Measurements from ENCODE around the gene ADSS1. TPM values are rescaled to one million over a fixed set of nuclear protein-coding genes. Genes with fewer than 3 reads are reported as not detected.
"Not testable (repeated sequence)": the region's sequence is repeated elsewhere in the genome, so short reads cannot be mapped to it uniquely, and the experiment has no call there.

ADSS1 gene
- total RNA-seq, 4 donors from 2014 or later: 2.8 to 12.4 (median 9.0) TPM

DNA sequence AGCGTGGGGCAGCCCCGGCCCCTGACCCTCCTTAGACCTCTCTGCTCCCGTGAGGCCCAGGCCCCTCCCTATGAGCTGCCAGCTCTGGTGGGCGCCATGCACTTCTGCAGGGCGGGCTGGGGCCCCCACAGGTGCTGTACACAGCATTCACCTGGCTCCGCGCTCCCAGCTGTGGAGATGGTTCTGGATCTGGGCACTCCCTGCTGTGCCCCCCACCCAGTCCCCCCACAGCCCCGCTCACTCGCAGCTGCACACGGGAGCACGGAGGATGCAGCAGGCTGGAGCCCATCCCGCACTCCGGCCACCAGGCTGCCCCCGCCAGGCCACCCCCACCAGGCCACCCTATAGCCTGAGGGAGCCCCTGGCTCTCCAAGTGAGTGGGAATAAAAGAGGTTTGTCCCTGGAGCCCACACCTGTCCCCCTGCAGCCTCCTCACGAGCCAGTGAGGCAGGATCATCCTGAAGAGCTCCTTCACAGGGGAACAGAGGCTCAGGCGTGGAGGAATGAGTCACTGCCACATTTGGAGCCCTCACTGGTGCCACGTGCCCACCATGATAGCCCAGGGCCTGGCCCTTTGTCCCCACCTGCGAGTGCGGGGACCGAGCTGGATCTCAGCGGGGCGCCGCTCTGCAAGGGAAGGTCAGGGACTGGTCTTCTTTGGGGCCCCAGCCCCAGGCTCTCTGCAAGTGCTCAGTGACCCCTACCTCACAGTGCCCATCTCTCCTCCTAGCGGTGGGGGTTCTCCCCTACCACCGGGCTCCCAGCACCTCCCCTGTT lies 1.9 kb downstream of the ADSS1 start:
- Histone ChIP-seq H3K9me3 (no peaks in the 10 kb centered on the region), H3K36me3 (no peaks in the 10 kb centered on the region), H3K4me1 (peaks cover 29% of the 10 kb centered on the region), H3K27ac (no peak overlapping the region), H3K4me3 (no peak overlapping the region), H3K27me3 (no peaks in the 10 kb centered on the region)
- WGBS: 77% methylated on average over 11 of the region's 25 CpGs
- TF ChIP-seq POLR2AphosphoS5 (IDR thresholded peaks at IDR 0.05) (no peak), POLR2A (IDR thresholded peaks at IDR 0.05) (no peak), EP300 (IDR thresholded peaks at IDR 0.05) (no peak)
- TF ChIP-seq, protein P1, sequence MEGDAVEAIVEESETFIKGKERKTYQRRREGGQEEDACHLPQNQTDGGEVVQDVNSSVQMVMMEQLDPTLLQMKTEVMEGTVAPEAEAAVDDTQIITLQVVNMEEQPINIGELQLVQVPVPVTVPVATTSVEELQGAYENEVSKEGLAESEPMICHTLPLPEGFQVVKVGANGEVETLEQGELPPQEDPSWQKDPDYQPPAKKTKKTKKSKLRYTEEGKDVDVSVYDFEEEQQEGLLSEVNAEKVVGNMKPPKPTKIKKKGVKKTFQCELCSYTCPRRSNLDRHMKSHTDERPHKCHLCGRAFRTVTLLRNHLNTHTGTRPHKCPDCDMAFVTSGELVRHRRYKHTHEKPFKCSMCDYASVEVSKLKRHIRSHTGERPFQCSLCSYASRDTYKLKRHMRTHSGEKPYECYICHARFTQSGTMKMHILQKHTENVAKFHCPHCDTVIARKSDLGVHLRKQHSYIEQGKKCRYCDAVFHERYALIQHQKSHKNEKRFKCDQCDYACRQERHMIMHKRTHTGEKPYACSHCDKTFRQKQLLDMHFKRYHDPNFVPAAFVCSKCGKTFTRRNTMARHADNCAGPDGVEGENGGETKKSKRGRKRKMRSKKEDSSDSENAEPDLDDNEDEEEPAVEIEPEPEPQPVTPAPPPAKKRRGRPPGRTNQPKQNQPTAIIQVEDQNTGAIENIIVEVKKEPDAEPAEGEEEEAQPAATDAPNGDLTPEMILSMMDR (IDR thresholded peaks at IDR 0.05): no peak
- no peak for DNase-seq (ENCODE audit: low spot score in 2 of 2)

DNA sequence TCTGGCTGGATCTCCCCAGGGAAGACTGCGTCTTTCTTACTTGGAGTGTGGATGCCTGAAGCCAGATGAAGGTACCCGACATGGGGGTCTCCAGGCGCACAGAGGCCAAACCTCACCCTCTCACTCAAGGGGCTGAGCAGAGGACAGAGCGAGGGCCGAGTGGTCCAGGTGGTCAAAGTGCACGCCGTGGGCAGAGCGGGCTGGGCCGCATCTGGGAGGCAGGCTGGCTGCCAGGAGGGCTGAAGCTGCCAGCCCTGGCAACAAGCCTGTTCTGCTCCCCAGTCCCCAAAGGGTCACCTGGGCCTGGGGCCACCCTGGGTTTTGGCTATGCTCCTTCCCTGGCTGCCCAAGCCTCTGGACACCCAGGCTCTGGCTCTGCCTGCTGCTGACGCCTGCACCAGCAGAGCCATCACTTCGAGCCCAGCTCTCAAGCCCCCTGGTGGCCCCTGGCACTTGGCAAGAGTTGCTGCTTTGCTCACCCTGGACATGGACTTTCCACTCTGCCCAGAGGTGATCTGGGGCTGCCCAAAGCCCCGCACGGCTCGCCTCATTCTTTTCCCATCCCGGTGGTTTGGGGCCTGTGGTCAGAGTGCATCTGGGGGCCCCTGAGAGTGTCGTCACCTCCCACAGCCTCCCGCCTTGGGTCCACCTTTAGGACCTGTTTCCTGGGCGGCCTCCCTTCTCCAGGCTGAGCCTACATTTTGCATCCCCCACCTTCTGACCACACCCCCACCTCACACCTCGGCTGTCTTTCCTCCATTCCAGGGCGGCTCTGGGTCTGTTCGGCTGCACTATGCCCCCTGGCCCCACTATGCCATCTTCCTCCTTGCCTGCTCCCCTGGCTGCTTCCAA lies 2.8 kb downstream of the ADSS1 start:
- WGBS: 78% methylated on average over 19 of the region's 21 CpGs
- H3K4me3 ChIP-seq: no peak overlapping the region
- DNase-seq (ENCODE audit: low spot score in 2 of 2): no peak
- no peaks in the 10 kb centered on the region for H3K36me3 ChIP-seq
- H3K27me3 ChIP-seq: no peaks in the 10 kb centered on the region
- TF ChIP-seq POLR2A (IDR thresholded peaks at IDR 0.05): no peak
- TF ChIP-seq, protein P1 (IDR thresholded peaks at IDR 0.05): no peak
- TF ChIP-seq EP300 (IDR thresholded peaks at IDR 0.05): no peak
- no peak for TF ChIP-seq POLR2AphosphoS5 (IDR thresholded peaks at IDR 0.05)
- no peak overlapping the region for H3K27ac ChIP-seq
- H3K4me1 ChIP-seq: peaks cover 34% of the 10 kb centered on the region
- H3K9me3 ChIP-seq: no peaks in the 10 kb centered on the region

DNA sequence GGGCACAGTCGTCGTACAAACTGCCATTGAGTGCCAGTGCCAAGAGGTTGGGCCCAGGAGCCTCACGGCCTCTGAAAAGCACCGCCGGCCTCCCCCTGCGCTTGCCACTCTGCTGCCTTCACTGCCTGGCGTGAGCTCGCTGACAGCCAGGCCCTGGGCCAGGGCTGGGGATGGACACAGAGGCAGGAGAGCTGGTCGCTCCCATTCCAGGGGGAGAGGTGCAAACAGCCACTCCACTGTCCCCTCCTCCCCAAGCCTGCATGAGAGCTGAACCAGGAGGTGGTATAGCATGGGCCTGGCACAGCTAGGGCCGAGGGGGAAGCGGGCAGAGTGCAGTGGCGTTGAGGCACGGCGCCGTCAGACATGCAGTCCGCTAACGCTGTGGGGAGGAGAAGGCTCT lies 4.6 kb downstream of the ADSS1 start:
- peaks cover 40% of the 10 kb centered on the region for H3K4me1 ChIP-seq
- no peaks in the 10 kb centered on the region for H3K9me3 ChIP-seq
- no peak for DNase-seq (ENCODE audit: low spot score in 2 of 2)
- no peak for TF ChIP-seq POLR2AphosphoS5 (IDR thresholded peaks at IDR 0.05)
- H3K27me3 ChIP-seq: no peaks in the 10 kb centered on the region
- H3K36me3 ChIP-seq: no peaks in the 10 kb centered on the region
- no peak overlapping the region for H3K4me3 ChIP-seq
- no peak overlapping the region for H3K27ac ChIP-seq
- 88% methylated on average over 9 of the region's 17 CpGs for WGBS

DNA sequence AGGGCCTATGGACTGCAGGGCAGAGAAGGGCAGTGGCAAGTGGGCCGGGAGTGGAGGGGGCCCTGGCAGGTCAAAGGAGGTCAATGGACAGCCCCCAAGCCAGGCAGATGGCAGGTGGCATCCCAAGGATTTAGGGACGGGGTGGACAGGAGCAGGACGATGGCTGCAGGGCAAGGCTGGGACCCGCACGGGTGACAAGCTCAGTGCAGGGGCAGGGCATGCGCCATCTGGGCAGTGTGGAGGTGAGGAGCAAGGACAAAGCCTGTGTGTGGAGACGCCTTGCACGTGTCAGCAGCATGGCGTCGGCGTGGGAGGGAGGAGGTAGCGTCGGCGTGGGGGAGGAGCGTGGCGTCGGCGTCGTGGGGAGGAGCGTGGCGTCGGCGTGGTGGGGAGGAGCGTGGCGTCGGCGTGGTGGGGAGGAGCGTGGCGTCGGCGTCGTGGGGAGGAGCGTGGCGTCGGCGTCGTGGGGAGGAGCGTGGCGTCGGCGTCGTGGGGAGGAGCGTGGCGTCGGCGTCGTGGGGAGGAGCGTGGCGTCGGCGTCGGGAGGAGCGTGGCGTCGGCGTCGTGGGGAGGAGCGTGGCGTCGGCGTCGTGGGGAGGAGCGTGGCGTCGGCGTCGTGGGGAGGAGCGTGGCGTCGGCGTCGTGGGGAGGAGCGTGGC lies 5.3 kb downstream of the ADSS1 start:
- H3K4me3 ChIP-seq; DNase-seq (ENCODE audit: low spot score in 2 of 2); H3K27ac ChIP-seq; H3K36me3 ChIP-seq; H3K9me3 ChIP-seq; H3K27me3 ChIP-seq: not testable (repeated sequence)
- peaks cover 38% of the 10 kb centered on the region for H3K4me1 ChIP-seq
- WGBS: 94% methylated on average over 36 of the region's 73 CpGs

DNA sequence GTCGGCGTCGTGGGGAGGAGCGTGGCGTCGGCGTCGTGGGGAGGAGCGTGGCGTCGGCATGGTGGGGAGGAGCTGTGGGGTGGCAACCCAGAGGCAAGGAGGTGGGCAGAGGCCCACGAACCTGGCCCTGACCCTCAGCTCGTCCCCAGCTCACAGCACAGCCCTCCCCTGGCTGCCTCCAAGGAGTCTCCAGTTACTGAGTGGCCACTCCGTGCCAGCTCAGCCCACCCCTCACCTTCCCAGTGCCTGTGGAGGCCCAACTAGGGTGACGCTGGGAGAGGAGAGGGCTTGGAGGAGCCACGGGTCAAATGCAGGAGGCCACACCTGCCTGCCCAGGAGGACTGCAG lies 5.8 kb downstream of the ADSS1 start:
- no peak overlapping the region for H3K4me3 ChIP-seq
- WGBS: 92% methylated on average over 11 of the region's 16 CpGs
- no peak overlapping the region for H3K27ac ChIP-seq
- DNase-seq (ENCODE audit: low spot score in 2 of 2): no peak
- no peaks in the 10 kb centered on the region for H3K9me3 ChIP-seq
- H3K27me3 ChIP-seq: no peaks in the 10 kb centered on the region
- TF ChIP-seq EP300 (IDR thresholded peaks at IDR 0.05) (no peak), POLR2A (IDR thresholded peaks at IDR 0.05) (no peak), POLR2AphosphoS5 (IDR thresholded peaks at IDR 0.05) (no peak)
- TF ChIP-seq, protein P1 (IDR thresholded peaks at IDR 0.05): no peak
- H3K36me3 ChIP-seq: no peaks in the 10 kb centered on the region
- H3K4me1 ChIP-seq: peaks cover 35% of the 10 kb centered on the region

DNA sequence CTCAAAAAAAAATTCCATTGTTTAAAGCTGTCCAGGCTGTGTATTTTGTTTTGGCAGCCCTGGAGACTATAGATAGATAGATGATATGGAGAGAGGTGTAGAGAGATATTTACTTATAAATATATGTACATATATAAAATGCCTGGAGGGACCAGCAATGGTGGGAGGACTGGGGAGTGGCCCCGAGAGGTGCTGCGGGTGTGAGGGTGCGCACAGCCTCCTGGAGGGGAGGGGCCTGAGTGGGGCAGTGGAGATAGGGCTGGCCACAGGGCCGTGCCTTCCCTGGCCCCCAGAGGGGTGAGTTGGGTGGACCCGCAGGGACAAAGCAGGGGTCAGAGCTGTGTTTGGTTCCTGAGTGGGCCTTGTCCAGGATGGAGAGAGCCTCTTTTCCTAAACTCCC lies 6.5 kb downstream of the ADSS1 start:
- H3K4me3 ChIP-seq: no peak overlapping the region
- no peaks in the 10 kb centered on the region for H3K36me3 ChIP-seq
- WGBS: 79% methylated on average over 5 of the region's 5 CpGs
- DNase-seq (ENCODE audit: low spot score in 2 of 2): no peak
- H3K27ac ChIP-seq: no peak overlapping the region
- H3K27me3 ChIP-seq: no peaks in the 10 kb centered on the region
- no peaks in the 10 kb centered on the region for H3K9me3 ChIP-seq
- TF ChIP-seq POLR2A (IDR thresholded peaks at IDR 0.05): no peak
- TF ChIP-seq EP300 (IDR thresholded peaks at IDR 0.05): no peak
- TF ChIP-seq, protein P1 (IDR thresholded peaks at IDR 0.05): no peak
- no peak for TF ChIP-seq POLR2AphosphoS5 (IDR thresholded peaks at IDR 0.05)
- peaks cover 32% of the 10 kb centered on the region for H3K4me1 ChIP-seq

All from suprapubic skin (tissue), 4 donors.